GM18868 (cell line): ENCODE measurements around the gene C19orf67.

Experiments
- ATAC-seq: cut with Tn5 transposase; IDR thresholded peaks from one replicate; pipeline ENCODE4 v1.9.1; 2021; ENCODE audit warnings: mild to moderate bottlenecking, moderate library complexity; ENCODE audit not compliant: unreplicated experiment

The C19orf67 gene

DNA sequence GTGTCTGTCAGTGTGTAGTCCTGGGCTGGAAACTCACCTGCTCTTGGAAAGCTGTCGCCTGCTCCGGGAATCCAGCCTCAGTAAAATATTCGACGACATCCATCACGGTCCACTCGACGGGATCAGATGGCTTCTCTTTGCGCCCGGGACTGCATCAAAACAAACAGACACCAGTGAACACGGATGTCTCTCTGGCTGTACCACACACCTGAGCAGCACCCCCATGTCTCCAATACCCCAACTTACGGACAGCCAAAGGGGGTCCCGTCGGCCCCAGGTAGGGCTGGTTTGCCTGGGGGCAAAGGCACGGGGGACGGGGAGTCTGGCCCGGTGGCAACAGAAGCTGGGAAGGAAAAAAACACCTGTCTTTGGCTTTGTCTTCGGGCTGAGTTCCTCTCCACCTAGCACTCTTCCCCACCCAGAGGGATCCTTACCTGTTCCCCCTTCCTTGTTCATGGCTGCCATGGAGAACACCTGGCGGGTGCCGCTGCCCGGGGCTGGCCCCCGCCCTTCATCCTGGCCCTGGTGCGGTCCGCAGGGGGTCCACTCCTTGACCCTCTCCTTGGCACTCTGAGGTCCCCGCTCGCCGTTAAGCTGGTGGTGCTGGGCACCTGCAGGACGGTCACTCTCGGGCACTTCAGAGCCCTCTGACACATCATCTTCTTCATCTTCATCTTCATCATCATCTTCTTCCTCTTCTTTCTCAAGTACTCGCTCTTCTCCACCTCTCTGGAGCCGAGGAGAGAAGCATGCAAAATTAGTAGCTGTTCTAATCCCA is 3.2 kb upstream of the C19orf67 start:
- no peak for ATAC-seq

- ATAC-seq, result no peak
Observed at GRCh38 chr19:14086098-14086497, 515 bp upstream of the C19orf67 start.

- ATAC-seq, result no peak
Observed at GRCh38 chr19:14082675-14082960, 3.0 kb downstream of the C19orf67 start.

- peak; percentile 25 for ATAC-seq
Observed at GRCh38 chr19:14081797-14082674, 3.5 kb downstream of the C19orf67 start.

DNA sequence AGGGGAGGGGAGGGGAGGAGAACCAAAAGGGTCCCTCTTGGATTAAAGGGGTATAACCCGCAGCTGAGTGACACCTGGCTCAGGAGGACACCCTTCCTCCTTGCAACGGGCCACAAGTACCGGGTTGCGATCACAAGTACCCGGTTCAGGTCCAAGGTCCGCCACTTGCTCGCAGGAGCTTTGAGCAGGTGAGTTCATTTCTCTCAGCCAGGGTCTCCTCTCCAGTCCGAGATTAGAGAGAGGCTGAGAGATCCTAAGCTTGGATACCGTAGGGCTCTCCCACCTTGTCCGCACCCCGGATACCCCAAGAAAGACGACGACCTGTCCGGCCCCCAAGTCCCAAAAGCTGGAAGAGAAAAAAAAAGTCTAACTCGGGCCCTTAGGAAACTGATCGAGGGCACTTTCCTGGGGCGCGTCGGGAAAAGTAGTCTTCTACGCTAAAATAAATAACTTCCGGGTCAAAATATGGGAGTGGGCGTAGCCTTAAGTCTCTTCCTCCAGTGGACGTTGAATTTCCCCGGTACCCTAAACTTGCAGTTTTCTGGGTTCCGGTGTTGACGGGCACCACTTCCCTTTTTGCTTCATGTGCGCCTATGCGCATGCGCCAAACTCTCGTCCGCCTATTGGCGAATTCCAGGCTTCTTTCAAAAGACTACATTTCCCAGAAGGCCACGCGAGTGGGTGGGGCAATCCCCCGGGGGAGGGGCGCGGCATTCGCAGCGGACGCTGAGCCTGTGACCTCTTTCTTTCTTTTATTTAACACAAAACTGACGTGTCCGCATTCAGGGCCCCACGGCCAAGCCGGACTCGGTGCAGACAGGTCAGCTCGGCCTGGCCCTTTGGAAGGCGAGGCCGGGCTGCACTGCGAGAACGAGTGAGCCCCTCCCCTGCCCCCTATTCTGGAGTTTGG is 4.4 kb downstream of the C19orf67 start:
- ATAC-seq, result peak; percentile 83

GRCh38 chr19:14078411-14078810 is 7.2 kb downstream of the C19orf67 start:
- ATAC-seq, result no peak

- ATAC-seq, result no peak
Observed at GRCh38 chr19:14073925-14074838, 11.4 kb downstream of the C19orf67 start.

- ATAC-seq, result peak; percentile 54
Observed at GRCh38 chr19:14073261-14073924, 12.2 kb downstream of the C19orf67 start.

GRCh38 chr19:14072535-14073260 is 12.9 kb downstream of the C19orf67 start, which contains the start of gene MISP3:
Gene MISP3, plus strand, starts transcription at chr19:14072786. Its CDS starts 524 bp downstream, at chr19:14073310.
- no peak for ATAC-seq

DNA sequence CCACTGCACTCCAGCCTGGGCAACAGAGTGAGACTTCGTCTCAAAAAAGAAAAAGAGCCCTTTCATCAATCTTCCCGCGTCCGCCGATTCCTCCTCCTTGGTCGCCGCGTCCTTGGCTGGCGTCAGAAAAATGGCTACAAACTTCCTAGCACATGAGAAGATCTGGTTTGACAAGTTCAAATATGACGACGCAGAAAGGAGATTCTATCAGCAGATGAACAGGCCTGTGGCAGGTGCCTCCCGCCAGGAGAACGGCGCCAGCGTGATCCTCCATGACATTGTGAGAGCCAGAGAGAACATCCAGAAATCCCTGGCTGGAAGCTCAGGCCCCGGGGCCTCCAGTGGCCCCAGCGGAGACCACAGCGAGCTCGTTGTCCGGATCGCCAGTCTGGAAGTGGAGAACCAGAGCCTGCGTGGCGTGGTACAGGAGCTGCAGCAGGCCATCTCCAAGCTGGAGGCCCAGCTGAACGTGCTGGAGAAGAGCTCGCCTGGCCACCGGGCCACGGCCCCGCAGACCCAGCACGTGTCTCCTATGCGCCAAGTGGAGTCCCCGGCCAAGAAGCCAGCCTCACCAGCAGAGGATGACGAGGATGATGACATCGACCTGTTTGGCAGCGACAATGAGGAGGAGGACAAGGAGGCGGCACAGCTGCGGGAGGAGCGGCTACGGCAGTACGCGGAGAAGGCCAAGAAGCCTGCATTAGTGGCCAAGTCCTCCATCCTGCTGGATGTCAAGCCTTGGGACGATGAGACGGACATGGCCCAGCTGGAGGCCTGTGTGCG is 15.1 kb downstream of the C19orf67 start:
- no peak for ATAC-seq

DNA sequence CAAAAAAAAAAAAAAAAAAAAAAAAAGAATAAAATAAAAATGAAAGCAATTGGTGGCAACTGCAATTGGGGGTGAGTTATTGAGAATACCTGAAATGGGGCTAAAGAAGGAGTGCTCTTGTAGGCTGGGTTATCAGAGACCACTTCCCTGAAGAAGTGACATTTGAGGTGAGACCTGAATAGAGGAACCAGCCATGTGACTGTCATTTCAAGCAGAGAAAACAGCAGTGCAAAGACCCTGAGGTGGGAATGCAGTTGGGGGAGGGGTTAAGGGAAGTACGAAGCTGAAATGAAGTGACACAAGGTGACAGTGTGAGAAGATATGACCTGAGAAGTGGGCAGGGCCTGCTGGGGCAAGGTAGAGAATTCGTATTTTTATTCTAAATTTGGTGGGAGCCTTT is 19.4 kb downstream of the C19orf67 start:
- ATAC-seq, result no peak

DNA sequence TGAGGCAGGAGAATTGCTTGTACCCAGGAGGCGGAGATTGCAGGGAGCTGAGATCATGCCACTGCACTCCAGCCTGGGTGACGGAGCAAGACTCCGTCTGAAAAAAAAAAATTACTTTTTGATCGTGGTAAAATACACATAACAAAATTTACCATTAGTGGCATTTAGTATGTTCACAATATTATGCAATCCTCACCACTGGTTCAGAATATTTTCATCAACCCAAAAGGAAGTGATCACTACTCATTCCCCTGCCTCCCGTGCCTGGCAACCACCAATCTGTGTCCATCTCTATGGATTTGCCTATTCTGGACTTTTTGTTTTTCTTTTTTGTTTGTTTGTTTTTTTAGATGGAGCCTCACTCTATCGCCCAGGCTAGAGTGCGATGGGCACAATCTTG is 22.5 kb downstream of the C19orf67 start:
- ATAC-seq, result no peak

DNA sequence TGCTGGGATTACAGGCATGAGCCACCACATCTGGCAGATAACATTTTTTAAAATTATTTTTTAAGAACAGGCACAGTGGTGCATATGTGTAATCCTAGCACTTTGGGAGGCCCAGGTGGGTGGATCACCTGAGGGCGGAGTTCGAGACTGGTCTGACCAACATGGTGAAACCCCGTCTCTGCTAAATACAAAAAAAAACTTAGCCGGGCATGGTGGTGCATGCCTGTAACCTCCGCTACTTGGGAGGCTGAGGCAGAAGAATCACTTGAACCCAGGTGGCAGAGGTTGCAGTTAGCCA is 23.1 kb downstream of the C19orf67 start:
- ATAC-seq, result no peak

DNA sequence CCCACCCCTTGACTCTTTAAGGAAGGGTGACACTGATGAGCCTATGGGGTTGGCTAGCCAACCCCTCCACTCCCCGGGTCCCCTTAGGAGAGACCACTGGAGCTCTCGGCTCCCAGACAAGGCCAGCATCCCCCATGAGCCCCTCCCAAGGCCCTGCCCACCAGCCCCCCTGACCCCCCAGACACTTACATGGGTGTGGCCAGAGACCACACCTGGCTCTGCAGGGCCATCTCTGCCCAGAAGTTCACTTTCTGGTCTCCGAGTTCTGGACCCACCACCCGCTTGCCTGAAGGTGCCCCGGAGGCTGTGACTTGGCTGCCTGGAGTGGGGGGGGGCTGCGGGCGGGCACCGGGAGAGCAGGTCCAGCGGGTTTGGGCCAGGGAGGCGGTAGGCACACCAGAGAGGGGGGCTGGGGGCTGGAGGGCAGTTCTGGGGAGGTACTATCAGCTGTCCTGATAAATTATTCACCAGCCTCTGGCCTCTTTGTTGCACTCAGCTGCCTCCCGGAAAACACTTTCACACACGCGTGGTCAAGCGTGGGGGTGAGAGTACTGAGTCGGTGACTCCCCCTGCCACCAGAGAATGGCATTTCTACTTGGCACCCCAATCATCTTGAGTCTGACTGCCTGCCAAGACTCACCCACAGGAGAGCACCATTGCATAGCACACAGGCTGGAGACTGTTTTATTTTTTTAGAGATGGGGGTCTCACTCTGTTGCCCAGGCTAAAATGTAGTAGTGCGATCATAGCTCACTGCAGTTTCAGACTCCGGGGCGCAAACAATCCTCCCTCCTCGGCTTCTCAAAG is 23.6 kb downstream of the C19orf67 start, which contains the start of gene PALM3:
Gene PALM3 (minus strand): TSS at position 326 of the 807 bp plus-strand sequence. CDS start 96 bp downstream, at position 230.
- no peak for ATAC-seq

- ATAC-seq, result no peak
Observed at GRCh38 chr19:14061081-14061749, 24.4 kb downstream of the C19orf67 start.

DNA sequence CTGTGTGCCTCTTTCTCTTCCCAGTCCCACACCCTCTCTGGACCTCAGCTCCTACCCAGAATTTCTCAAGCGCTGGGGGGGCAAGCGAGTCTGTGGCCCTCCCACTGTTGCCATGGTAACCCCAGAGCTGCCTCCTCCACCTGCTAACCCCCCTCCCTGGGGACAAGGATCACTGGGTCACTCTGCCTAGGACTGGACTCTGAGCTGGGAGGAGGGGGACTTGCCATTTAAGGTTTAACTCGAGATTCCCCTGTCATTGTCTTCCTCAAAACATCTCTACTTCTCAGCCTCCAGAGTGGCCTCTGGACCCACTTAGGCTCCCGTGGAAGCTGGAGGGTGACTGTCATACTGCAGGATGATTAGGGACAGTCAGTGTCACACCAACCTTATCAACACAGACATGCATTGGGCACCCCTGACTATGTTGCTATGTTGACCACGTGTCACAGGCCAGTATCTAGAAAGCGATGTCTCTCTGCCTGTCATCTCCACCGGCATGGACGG is 25.9 kb downstream of the C19orf67 start:
- ATAC-seq, result no peak

DNA sequence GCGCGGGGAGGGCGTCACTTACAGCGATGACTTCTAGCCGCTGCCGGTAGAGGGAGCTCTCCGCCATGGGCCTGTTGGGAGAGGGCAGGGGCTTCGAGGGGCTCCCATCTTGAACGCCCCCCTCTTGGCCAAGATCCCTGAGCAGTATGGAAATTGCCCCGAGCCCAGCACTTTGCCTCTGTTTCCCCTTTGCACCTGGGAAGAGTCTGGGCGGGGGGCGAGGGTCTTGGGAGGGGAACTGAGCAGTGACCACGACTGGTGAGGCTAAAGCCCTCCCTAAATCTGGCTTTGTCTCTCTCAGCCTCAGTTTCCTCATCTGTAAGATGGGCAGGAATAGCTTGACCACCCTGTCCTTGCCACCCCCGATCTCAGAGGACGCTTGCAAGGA is 26.5 kb downstream of the C19orf67 start:
- no peak for ATAC-seq
